HEK293T (cell line): Measurements from ENCODE around the gene TLK2.
"Not testable (repeated sequence)": the region's sequence is repeated elsewhere in the genome, so short reads cannot be mapped to it uniquely, and the experiment has no call there.

Experiments
- BHLHE40 ChIP-seq: fragments of 450-650 bp; IDR thresholded peaks from 2 replicates; pipeline ENCODE4 v1.6.1; 2016; ENCODE audit warnings: mild to moderate bottlenecking, moderate library complexity, borderline replicate concordance
- NFRKB ChIP-seq: fragments of 450-650 bp; IDR thresholded peaks from 2 replicates; pipeline ENCODE4 v1.6.1; 2016; ENCODE audit warnings: mild to moderate bottlenecking, moderate library complexity
- SP1 ChIP-seq: fragments of 450-650 bp; IDR thresholded peaks from 2 replicates; pipeline ENCODE4 v1.6.1; 2017
- TARDBP ChIP-seq: fragments of 450-650 bp; IDR thresholded peaks from 2 replicates; pipeline ENCODE4 v1.6.1; 2016
- ZNF384 ChIP-seq: fragments of 450-650 bp; IDR thresholded peaks from 2 replicates; pipeline ENCODE4 v1.6.1; 2016

- not testable (repeated sequence) for TF ChIP-seq BHLHE40, TARDBP, NFRKB, ZNF384, SP1
These were observed 67.4 kb downstream of the TLK2 start for GRCh38 chr17:62546066-62546465.
